Upper lobe of right lung (tissue), 1 donor: ENCODE data around the gene BICD2. TPM values are rescaled to one million over a fixed set of nuclear protein-coding genes. Genes with fewer than 3 reads are reported as not detected.

Experiments used
- ATAC-seq: fragments of 200-7000 bp; cut with Tn5 transposase; one replicate; pipeline ENCODE4 v1.9.1; 2020; ENCODE audit warnings: mild to moderate bottlenecking, moderate library complexity
- DNase-seq: peaks from one replicate; pipeline ENCODE4 v3.0.0-alpha.2; 2020
- H3K27ac ChIP-seq: fragments of 200-600 bp; one replicate; pipeline ENCODE4 v1.8.0; 2022
- H3K27me3 ChIP-seq: fragments of 200-600 bp; one replicate; pipeline ENCODE4 v1.8.0; 2022; ENCODE audit warnings: mild to moderate bottlenecking
- H3K36me3 ChIP-seq: fragments of 200-600 bp; one replicate; pipeline ENCODE4 v1.8.0; 2022
- H3K4me1 ChIP-seq: fragments of 200-600 bp; one replicate; pipeline ENCODE4 v1.8.0; 2022
- H3K4me3 ChIP-seq: fragments of 200-600 bp; one replicate; pipeline ENCODE4 v1.8.0; 2022; ENCODE audit warnings: mild to moderate bottlenecking
- H3K9me3 ChIP-seq: fragments of 200-600 bp; one replicate; pipeline ENCODE4 v1.8.0; 2022
- CTCF ChIP-seq: fragments of 200-600 bp; IDR thresholded peaks from one replicate; pipeline ENCODE4 v1.8.0; 2022; ENCODE audit warnings: antibody characterized with exemption
- intact Hi-C: fragments of 100-400 bp; cut with DNase I; formaldehyde crosslinking; loops from one replicate; pipeline ENCODE4 v1.11.0; 2022
- total RNA-seq: library from RNA; stranded (reverse); fragmentation: NEBNext Ultra II Directional; extraction: Animal tissue kit (Norgen Biotek cat#: 25700); gene quantifications from one replicate; pipeline ENCODE4 v1.2.1, GENCODE V29; 2021
- donor health status: DM: no; HTN: yes; CAD: no; lungs with severe emphysema.

The BICD2 gene
- total RNA-seq, 1 donor from 2014 or later = 38.6 TPM

- Histone ChIP-seq H3K9me3 (no peaks in the 10 kb centered on the region), H3K4me3 (no peak overlapping the region), H3K36me3 (no peaks in the 10 kb centered on the region), H3K27ac (no peak overlapping the region), H3K27me3 (no peaks in the 10 kb centered on the region), H3K4me1 (peaks cover 40% of the 10 kb centered on the region)
- TF ChIP-seq CTCF = no peak
- no peak for ATAC-seq
- no peak for DNase-seq
- intact Hi-C loops = loop anchor here (10.0 kb wide), 1 partner anchor 47 kb away; no protein-coding TSS in a partner anchor
Measured at GRCh38 chr9:92762196-92762595, 2.4 kb downstream of the BICD2 start.

- ATAC-seq (no peak), DNase-seq (no peak)
- H3K27me3 ChIP-seq = no peaks in the 10 kb centered on the region
- peaks cover 40% of the 10 kb centered on the region for H3K4me1 ChIP-seq
- TF ChIP-seq CTCF = no peak
- H3K36me3 ChIP-seq = no peaks in the 10 kb centered on the region
- H3K4me3 ChIP-seq = no peak overlapping the region
- intact Hi-C loops = loop anchor here (10.0 kb wide), 1 partner anchor 47 kb away; no protein-coding TSS in a partner anchor
- H3K9me3 ChIP-seq = no peaks in the 10 kb centered on the region
- H3K27ac ChIP-seq = no peak overlapping the region
Measured at GRCh38 chr9:92761686-92762085, 2.9 kb downstream of the BICD2 start.

GRCh38 chr9:92760494-92760893 lies 4.1 kb downstream of the BICD2 start:
- no peak for ATAC-seq
- DNase-seq = no peak
- Histone ChIP-seq H3K36me3 (no peaks in the 10 kb centered on the region), H3K9me3 (no peaks in the 10 kb centered on the region), H3K4me3 (no peak overlapping the region), H3K4me1 (peaks cover 34% of the 10 kb centered on the region), H3K27me3 (no peaks in the 10 kb centered on the region), H3K27ac (peak overlapping the region; percentile 9)
- no peak for TF ChIP-seq CTCF
- intact Hi-C loops = loop anchor here (10.0 kb wide), 1 partner anchor 46 kb away; no protein-coding TSS in a partner anchor

- H3K4me3 ChIP-seq = no peak overlapping the region
- H3K4me1 ChIP-seq = peaks cover 34% of the 10 kb centered on the region
- H3K9me3 ChIP-seq = no peaks in the 10 kb centered on the region
- H3K36me3 ChIP-seq = no peaks in the 10 kb centered on the region
- H3K27ac ChIP-seq = peak overlapping the region; percentile 9
- ATAC-seq (peak; percentile 7), DNase-seq (peak; percentile 78)
- no peaks in the 10 kb centered on the region for H3K27me3 ChIP-seq
- TF ChIP-seq CTCF = no peak
- intact Hi-C loops = loop anchor here (10.0 kb wide), 1 partner anchor 45 kb away; no protein-coding TSS in a partner anchor
Measured at GRCh38 chr9:92760070-92760469, 4.6 kb downstream of the BICD2 start.

- no peaks in the 10 kb centered on the region for H3K36me3 ChIP-seq
- H3K9me3 ChIP-seq = no peaks in the 10 kb centered on the region
- H3K4me1 ChIP-seq = peaks cover 34% of the 10 kb centered on the region
- intact Hi-C loops = no loop called here
- H3K4me3 ChIP-seq = no peak overlapping the region
- no peaks in the 10 kb centered on the region for H3K27me3 ChIP-seq
- no peak for TF ChIP-seq CTCF
- no peak overlapping the region for H3K27ac ChIP-seq
- ATAC-seq (no peak), DNase-seq (no peak)
Measured at GRCh38 chr9:92759446-92759845, 5.2 kb downstream of the BICD2 start.

- Histone ChIP-seq H3K27me3 (no peaks in the 10 kb centered on the region), H3K4me3 (no peak overlapping the region), H3K36me3 (no peaks in the 10 kb centered on the region), H3K4me1 (peaks cover 33% of the 10 kb centered on the region), H3K9me3 (no peaks in the 10 kb centered on the region), H3K27ac (no peak overlapping the region)
- intact Hi-C loops = no loop called here
- ATAC-seq (no peak), DNase-seq (no peak)
- no peak for TF ChIP-seq CTCF
Measured at GRCh38 chr9:92756792-92757191, 7.8 kb downstream of the BICD2 start.
